ENCODE results near the gene TLK2.

- TF ChIP-seq CTCF (IDR thresholded peaks at IDR 0.05; ENCODE audit: low read depth, low read length), result no peak
- no peak for TF ChIP-seq EZH2phosphoT487 (IDR thresholded peaks at IDR 0.05; ENCODE audit: low read depth)
Measured at GRCh38 chr17:62660629-62661118, 182.0 kb downstream of the TLK2 start.
